Measurements from ENCODE around the gene ATP11A.

Gene ATP11A

DNA sequence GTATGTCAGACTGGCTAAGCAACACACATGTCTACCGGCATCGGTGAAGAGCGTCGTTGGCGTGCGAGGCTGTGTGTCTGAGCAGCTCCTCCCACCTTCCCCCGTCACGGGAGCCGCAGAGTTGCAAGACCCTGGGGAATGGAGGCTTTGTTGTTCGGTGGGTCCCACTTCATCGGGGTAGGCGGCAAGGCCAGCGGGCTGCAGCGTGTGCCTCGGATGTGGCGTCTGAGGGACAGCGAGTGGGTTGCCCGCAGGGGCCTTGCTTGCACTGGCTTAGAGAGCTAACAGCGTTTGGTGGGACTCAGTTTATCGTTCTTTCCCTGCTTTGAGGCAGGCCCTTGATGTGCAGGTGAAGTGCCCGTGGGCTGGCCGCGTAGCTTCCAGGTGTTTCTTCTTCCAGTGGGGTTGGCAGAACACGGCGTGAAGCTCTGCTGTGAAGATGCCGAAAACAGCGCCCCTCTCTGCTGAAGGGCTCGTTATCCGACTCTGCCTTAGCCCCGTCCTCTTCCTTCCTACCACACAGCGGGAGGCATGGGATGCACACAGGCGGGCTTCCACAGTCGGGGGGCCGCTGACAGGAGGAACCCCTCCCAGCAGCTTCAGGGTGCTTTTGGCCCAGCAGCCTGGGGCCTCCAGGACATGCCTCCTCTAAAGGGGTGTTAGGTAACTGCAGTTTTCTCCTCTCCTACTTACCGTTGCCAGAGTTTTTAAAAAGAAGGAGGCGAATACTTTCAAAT is 85.2 kb downstream of the ATP11A start:
- H3K4me1 ChIP-seq (ENCODE audit: insufficient read depth, low read length), result peaks cover 12% of the 10 kb centered on the region
- no peak overlapping the region for H3K9ac ChIP-seq (ENCODE audit: low read depth, low read length)
- no peaks in the 10 kb centered on the region for H3K9me3 ChIP-seq (ENCODE audit: control insufficient read depth, insufficient read depth, low read length)
- no peaks in the 10 kb centered on the region for H3K36me3 ChIP-seq (ENCODE audit: insufficient read depth, low read length)

DNA sequence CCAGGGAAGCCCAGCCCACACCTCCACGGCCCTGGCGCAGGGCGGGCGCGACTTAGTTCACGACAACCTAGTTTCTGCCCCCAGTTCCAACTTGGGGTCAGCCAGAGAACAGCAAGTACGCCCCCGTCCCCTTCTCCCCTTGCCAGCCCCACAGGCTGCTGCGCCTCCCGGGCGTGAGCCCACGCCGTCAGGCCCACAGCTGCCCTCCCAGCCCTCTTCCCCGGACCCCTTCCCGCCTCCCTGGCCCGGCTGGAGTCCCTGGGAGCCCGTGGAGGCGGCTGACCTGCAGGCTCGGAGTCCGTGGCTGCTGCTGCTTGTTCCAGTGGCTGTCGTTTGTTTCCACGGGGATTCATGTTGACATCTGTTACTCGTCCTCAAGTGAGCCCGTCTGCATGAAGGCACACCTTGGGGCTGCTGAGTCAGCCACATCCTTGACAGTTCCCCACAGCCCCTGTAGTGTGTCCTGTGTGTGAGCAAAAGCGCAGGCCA is 86.0 kb downstream of the ATP11A start:
- no peak overlapping the region for H3K9ac ChIP-seq (ENCODE audit: low read depth, low read length)
- H3K36me3 ChIP-seq (ENCODE audit: insufficient read depth, low read length), result no peaks in the 10 kb centered on the region
- H3K4me1 ChIP-seq (ENCODE audit: insufficient read depth, low read length), result peaks cover 8% of the 10 kb centered on the region
- no peaks in the 10 kb centered on the region for H3K9me3 ChIP-seq (ENCODE audit: control insufficient read depth, insufficient read depth, low read length)

DNA sequence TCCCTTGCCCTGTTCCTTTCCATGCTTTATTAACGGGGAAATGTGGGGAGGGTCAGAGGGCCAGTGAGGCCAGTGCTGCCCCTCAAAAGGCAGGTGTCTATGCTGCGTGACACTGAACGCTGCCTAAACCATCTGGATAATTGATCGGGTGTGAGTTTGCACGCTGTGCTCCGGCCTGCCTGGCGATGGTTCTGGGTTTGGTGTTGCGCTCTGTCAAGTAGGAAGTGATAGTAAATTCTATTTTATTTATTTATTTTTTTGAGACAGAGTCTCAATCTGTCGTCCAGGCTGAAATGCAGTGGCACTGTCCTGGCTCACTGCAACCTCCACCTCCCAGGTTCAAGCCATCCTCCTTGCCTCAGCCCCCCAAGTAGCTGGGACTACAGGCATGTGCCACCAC is 86.5 kb downstream of the ATP11A start:
- Histone ChIP-seq H3K4me1 (ENCODE audit: insufficient read depth, low read length) (peaks cover 8% of the 10 kb centered on the region; the same call in 1 of the 2 replicates), H3K9ac (ENCODE audit: low read depth, low read length) (no peak overlapping the region), H3K36me3 (ENCODE audit: insufficient read depth, low read length) (no peaks in the 10 kb centered on the region), H3K9me3 (ENCODE audit: control insufficient read depth, insufficient read depth, low read length) (no peaks in the 10 kb centered on the region)

DNA sequence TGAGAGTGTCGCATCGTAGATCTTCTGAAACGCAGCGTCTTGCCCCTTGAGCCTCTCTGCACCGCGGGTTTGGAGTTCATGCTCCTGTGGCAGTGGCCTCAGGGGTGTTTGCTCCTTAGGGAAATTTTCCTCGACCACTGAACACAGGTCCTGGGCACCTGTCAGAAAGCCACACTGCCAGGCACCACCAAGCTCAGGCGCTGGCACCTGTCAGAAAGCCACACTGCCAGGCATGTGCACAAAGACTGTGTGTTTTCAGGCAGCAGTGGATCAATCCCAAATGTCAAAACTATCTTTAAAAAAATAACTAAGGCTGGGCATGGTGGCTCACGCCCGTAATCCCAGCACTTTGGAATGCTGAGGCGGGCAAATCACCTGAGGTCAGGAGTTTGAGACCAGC is 87.1 kb downstream of the ATP11A start:
- Histone ChIP-seq H3K36me3 (ENCODE audit: insufficient read depth, low read length) (no peaks in the 10 kb centered on the region), H3K9me3 (ENCODE audit: control insufficient read depth, insufficient read depth, low read length) (no peaks in the 10 kb centered on the region), H3K9ac (ENCODE audit: low read depth, low read length) (no peak overlapping the region), H3K4me1 (ENCODE audit: insufficient read depth, low read length) (peaks cover 8% of the 10 kb centered on the region; the same call in 1 of the 2 replicates)

DNA sequence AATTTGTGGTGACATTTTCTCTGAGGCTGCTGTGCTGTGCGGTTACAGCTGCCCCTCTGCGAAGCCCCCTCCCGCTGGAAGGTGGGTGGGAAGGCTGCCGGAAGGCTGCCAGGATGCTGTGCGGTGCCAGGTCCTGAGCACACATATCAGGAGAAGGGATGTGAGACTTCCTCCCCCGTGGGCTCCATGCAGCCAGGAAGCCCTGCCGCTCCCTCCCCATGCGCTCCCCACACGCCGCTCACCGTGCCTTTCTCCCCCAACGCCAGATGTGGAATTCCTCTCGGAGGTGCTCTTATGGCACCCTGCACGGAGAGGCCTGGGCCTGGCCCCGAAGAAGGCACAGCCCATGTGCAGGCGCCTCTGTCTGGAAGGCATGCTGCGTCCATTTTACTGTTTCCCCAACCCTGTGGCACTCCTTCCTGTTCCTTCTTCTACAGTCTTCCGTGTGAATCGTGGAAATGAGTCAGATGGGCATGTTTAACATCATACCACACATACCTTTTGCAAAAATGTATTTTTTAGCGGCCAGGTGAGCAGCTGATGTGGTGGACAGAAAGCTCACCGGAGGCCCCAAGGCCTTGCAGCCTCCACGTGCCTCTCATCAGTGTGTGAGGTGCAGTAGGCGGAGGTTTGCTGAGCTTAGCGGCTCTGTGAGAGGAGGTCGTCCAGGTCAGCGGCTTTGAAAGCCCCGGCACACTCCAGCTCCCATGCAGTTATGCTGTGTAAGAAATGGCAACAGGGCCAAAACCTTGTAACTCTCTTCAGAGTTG is 88.0 kb downstream of the ATP11A start:
- Histone ChIP-seq H3K36me3 (ENCODE audit: insufficient read depth, low read length) (no peaks in the 10 kb centered on the region), H3K9me3 (ENCODE audit: control insufficient read depth, insufficient read depth, low read length) (no peaks in the 10 kb centered on the region), H3K9ac (ENCODE audit: low read depth, low read length) (no peak overlapping the region), H3K4me1 (ENCODE audit: insufficient read depth, low read length) (peaks cover 8% of the 10 kb centered on the region; the same call in 1 of the 2 replicates)

DNA sequence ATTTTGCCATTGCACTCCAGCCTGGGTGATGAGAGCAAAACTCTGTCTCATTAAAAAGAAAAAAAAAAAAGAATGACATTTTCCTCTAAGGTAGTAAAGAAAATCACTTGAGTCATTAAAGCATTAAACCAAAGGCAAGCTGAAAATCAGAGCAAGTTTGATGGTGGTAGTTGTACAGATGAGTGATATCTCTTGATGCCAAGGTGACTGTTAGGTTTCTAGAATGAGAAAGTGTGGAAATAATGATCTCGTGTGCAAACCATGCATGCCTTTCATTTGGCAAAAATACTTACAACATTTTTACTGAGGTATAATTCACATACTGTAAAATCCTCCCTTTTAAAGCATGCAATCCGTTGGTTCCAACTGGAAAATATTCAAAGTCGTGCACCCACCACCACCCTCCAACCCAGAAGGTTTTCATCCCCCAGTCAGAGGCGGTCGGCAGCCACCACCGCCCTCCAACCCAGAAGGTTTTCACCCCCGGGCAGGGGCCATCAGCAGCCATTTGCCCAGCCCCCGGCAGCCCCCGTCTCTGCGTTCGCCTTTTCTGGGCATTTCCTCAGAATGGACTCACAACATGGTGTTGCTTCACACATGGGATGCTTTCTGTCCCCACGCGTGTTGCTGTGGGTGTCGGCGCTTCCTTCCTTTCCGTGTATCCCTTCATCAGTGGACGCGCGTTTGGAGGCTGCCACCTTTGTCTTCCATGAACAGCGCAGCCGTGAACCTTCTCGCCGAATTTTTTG is 90.2 kb downstream of the ATP11A start:
- no peaks in the 10 kb centered on the region for H3K36me3 ChIP-seq (ENCODE audit: insufficient read depth, low read length)
- no peaks in the 10 kb centered on the region for H3K9me3 ChIP-seq (ENCODE audit: control insufficient read depth, insufficient read depth, low read length)
- peaks cover 8% of the 10 kb centered on the region; the same call in 1 of the 2 replicates for H3K4me1 ChIP-seq (ENCODE audit: insufficient read depth, low read length)
- no peak overlapping the region for H3K9ac ChIP-seq (ENCODE audit: low read depth, low read length)

DNA sequence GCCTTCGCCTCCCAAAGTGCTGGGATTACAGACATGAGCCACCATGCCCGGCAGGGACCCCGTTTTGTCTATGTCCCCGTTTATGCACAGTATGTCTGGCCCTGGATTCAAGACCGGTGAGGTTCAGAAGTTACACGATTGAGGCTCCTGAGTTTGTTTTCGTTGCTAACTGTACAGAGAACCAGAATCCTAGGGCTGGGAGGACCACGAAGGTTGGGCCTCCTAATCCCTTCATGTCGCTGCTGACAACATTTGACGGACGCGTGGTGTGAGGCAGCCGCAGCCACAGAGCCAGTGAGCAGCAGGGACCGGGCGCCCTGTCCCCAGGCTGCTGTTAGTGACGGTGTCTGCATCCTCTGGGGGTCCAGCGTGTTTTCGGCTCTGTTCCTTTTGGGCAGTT is 91.4 kb downstream of the ATP11A start:
- H3K9ac ChIP-seq (ENCODE audit: low read depth, low read length), result no peak overlapping the region
- H3K9me3 ChIP-seq (ENCODE audit: control insufficient read depth, insufficient read depth, low read length), result no peaks in the 10 kb centered on the region
- no peaks in the 10 kb centered on the region for H3K36me3 ChIP-seq (ENCODE audit: insufficient read depth, low read length)
- peaks cover 8% of the 10 kb centered on the region; the same call in 1 of the 2 replicates for H3K4me1 ChIP-seq (ENCODE audit: insufficient read depth, low read length)

DNA sequence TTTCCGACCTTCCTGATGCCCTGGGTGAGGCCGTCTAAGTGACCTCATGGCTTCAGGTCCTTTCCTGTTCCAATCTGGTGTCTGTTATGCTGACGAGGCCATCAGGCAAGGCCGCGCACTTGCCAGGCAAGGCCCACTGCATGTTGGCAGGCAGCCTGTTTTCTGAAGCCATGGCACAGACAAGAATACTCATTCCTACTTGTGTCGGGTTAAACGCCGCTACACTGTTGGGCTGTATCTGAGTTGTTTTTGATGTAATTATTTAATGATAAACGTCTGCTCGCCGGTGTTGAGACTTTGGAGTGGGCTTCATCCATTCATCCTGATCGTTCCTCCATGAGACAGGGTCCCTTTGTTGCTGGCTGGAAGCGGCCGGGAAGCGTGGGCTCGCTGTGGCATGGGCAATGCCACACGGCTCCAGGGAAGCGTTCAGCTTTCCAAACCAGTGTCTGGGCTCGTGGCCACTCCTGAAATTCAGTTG is 92.1 kb downstream of the ATP11A start:
- no peak overlapping the region for H3K9ac ChIP-seq (ENCODE audit: low read depth, low read length)

DNA sequence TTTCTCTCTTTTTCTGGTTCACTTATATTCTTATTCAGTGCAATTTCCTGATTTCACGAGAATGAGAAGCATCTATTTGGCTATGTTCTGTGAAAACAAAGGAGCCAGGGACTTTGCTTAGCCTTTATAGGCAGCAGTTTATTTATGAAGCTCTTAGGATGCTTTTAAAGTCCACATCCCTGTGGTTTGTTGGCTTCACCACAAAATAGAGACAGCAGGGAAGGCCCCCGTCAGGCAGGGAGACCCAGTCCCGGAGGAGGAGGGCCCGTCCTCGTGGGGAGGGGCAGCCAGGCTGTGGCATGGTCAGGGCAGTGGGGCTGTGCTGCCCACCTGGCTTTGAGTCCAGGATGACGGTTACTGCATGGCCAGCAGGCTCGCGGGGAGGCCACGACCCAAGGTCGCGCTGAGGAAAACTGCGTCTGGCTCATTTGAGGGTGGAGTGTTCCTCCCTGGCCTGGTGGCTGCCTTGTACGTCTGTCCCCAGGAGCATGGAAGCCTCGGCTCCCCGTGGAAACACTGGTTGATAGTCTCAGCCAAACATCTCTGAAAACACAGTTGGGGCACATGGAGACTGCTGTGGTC is 92.7 kb downstream of the ATP11A start:
- Histone ChIP-seq H3K9ac (ENCODE audit: low read depth, low read length) (no peak overlapping the region), H3K4me1 (ENCODE audit: insufficient read depth, low read length) (peaks cover 8% of the 10 kb centered on the region; the same call in 1 of the 2 replicates), H3K9me3 (ENCODE audit: control insufficient read depth, insufficient read depth, low read length) (no peaks in the 10 kb centered on the region), H3K36me3 (ENCODE audit: insufficient read depth, low read length) (no peaks in the 10 kb centered on the region)

More for the DNA sequence above, 92.1 kb downstream of the ATP11A start:
- Histone ChIP-seq H3K36me3 (ENCODE audit: insufficient read depth, low read length) (no peaks in the 10 kb centered on the region), H3K4me1 (ENCODE audit: insufficient read depth, low read length) (peaks cover 8% of the 10 kb centered on the region; the same call in 1 of the 2 replicates), H3K9me3 (ENCODE audit: control insufficient read depth, insufficient read depth, low read length) (no peaks in the 10 kb centered on the region)

DNA sequence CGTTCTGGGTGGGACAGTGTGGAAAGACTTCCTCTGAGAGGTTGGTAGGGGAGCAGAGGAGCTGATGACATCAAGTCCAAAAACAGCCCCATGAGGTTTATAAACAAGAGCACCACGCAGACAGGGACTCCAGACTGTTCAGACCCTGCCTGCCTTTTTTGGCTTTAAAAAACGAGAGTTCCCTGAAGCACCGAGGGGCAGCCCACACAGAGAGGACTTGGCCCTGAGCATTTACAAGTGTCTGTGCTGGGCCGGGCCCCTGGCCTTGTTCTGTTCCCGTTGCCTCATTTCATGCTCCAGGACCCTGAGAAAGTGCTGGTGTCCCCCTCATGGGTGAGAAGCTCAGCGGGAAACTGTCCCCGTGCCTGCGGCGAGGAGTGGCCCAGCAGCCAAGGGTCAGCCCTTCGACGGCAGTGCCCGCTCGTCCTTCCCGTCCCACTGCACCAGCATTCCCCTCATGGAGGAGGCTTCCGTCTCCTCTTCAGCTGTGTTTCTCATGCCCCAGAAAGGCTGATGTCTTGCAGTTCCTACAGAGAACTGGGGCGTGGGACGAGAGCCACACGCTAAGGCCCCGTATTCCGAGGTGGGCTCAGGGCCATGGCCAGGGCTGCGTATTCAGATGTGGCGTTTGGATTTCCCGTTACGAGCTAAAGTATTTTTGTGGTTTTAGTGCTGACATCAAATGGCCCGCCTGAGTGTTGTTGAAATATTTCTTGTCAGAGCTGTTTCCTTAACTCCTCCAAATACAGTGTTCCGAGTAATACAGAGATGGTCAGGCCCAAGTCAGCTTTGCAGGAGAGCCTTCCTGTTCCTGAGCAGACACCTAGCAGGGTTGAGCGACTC is 93.5 kb downstream of the ATP11A start:
- Histone ChIP-seq H3K9ac (ENCODE audit: low read depth, low read length) (no peak overlapping the region), H3K4me1 (ENCODE audit: insufficient read depth, low read length) (peaks cover 8% of the 10 kb centered on the region; the same call in 1 of the 2 replicates), H3K9me3 (ENCODE audit: control insufficient read depth, insufficient read depth, low read length) (no peaks in the 10 kb centered on the region), H3K36me3 (ENCODE audit: insufficient read depth, low read length) (no peaks in the 10 kb centered on the region)

DNA sequence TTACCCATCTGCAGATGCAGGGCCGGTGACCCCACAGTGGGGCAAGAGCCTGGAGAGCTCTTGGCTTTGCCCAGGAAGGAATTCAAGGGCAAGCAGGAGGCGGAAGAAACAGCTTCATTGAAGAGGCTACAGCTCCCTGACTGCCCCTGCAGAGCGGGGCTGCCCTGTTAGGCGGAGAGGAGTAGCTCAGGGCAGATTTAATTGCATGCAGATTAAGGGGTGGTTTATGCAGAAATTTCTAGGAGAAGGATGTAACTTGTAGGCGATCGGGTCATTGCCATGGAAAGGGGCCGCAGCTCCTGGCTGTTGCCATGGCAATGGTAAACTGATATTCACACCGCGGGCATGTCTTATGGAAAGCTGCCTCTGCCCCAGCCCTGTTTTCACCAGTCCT is 94.1 kb downstream of the ATP11A start:
- Histone ChIP-seq H3K36me3 (ENCODE audit: insufficient read depth, low read length) (no peaks in the 10 kb centered on the region), H3K9ac (ENCODE audit: low read depth, low read length) (no peak overlapping the region), H3K9me3 (ENCODE audit: control insufficient read depth, insufficient read depth, low read length) (no peaks in the 10 kb centered on the region), H3K4me1 (ENCODE audit: insufficient read depth, low read length) (peaks cover 8% of the 10 kb centered on the region; the same call in 1 of the 2 replicates)

DNA sequence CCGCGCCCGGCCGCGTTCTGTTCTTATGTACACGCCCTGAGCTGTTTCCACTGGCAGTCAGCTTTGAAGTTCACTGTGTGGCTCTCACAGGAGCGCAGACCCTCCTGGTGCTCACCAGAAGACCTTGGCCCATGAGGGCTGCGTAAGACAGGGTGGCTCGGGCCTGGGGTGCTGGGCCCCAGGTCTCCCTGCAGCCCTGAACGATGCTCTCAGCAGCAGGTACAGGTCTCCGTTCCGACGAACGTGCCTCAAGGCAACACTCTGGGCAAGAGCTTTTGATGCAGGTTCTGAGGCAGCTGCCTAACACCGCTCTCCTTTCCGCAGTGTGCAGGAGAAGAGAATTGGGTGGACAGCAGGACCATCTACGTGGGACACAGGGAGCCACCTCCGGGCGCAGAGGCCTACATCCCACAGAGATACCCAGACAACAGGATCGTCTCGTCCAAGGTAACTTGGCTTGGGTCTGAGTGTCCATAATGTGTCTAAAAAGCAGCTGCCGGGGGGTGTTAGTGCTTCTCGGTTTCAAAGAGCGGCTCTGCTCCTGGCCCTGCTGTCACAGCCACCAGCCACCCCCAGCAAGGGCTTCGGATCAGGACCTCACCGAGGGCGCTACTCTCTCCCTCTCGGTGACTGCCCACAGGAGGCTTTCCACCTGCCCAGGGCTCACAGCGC is 95.1 kb downstream of the ATP11A start:
- no peaks in the 10 kb centered on the region for H3K9me3 ChIP-seq (ENCODE audit: control insufficient read depth, insufficient read depth, low read length)
- H3K4me1 ChIP-seq (ENCODE audit: insufficient read depth, low read length), result peaks cover 5% of the 10 kb centered on the region; the same call in 1 of the 2 replicates
- no peaks in the 10 kb centered on the region for H3K36me3 ChIP-seq (ENCODE audit: insufficient read depth, low read length)
- no peak overlapping the region for H3K9ac ChIP-seq (ENCODE audit: low read depth, low read length)

DNA sequence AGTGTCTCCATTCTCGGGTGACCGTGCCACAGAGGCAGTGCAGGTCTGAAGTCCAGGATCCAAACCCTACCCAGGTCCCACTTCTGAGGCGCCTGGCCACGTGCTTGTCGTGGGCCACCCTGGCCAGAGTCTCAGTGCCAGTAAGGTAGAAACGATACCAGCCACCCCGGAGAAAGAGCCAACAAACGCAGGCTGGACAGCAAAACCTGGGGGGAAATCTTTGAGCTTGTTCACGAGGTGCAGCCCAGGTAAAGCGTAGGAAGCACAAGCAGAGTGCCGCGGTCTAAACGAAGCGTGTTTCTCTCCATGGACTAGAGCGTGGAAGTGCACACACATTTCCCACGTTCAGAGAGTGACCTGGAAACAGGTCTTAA is 95.6 kb downstream of the ATP11A start:
- no peaks in the 10 kb centered on the region for H3K36me3 ChIP-seq (ENCODE audit: insufficient read depth, low read length)
- H3K9me3 ChIP-seq (ENCODE audit: control insufficient read depth, insufficient read depth, low read length), result no peaks in the 10 kb centered on the region
- H3K4me1 ChIP-seq (ENCODE audit: insufficient read depth, low read length), result peaks cover 3% of the 10 kb centered on the region; the same call in 1 of the 2 replicates
- H3K9ac ChIP-seq (ENCODE audit: low read depth, low read length), result no peak overlapping the region

Data from ES-I3 (cell line).